ENCODE measurements around the gene GLI3.

- TF ChIP-seq POLR2A (IDR thresholded peaks at IDR 0.05; ENCODE audit: low read depth, low read length), result no peak
- no peak for TF ChIP-seq TAF1 (IDR thresholded peaks at IDR 0.05; ENCODE audit: borderline replicate concordance, low read depth, low read length)
These were observed 271.0 kb downstream of the GLI3 start for GRCh38 chr7:41965951-41966505.

Data from GM12892 (cell line).